Measurements from ENCODE around the gene CMC1.
"Not testable (repeated sequence)": the region's sequence is repeated elsewhere in the genome, so short reads cannot be mapped to it uniquely, and the experiment has no call there.

The CMC1 gene

GRCh38 chr3:28244491-28244890, 3.1 kb downstream of the CMC1 start:
- no peak for DNase-seq (ENCODE audit: low read depth in 2 of 2)

- DNase-seq (ENCODE audit: low read depth in 2 of 2) = no peak
These were observed 5.9 kb downstream of the CMC1 start for GRCh38 chr3:28247286-28247685.

DNA sequence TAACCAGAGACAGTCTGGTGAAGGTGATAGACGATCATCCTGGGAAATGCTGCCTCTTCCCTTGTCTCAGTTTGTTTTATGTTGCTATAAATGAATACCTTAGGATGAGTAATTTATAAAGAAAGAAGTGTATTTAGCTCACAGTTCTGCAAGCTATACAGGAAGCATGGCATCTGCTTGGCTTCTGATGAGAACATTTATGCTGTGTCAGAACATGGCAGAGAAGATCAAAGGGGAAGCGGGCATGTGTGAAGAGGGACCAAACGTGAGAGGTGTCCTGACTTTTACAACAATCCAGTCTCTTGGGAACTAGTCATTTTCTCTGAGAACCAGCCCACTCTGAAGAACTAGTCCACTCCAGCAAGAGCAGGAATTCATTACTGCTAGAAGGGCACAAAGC, 9.6 kb downstream of the CMC1 start:
- no peak for DNase-seq (ENCODE audit: low read depth in 2 of 2)

- DNase-seq (ENCODE audit: low read depth in 2 of 2) = no peak
These were observed 10.6 kb downstream of the CMC1 start for GRCh38 chr3:28252001-28252431.

DNA sequence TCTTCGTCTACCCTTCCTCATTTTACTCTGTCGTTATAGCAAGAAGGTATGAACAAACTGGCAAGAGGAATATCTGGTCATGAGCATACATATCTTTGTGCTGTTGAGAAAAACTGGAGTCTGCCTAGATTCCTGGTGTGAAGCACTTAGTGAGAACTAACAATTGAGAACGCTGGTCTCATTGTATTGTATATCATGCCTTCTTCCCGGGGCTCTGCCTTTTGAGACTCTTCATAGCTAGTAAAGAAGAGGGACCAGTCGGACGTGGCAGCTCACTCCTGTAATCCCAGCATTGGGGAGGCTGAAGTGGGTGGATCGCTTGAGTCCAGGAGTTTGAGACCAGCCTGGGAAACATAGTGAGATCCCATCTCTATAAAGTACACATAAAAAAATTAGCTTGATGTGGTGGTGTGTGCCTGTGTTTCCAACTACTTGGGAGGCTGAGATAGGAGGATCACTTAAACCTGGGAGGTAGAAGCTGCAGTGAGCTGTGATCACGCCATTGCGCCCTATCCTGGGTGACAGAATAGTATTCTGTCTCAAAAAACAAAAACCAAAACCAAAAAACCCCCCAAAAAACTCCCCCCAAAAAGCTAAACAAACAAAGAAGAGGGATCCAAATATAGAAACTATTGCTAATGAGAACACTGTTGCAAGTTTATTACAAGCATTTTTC, 11.8 kb downstream of the CMC1 start:
- DNase-seq (ENCODE audit: low read depth in 2 of 2) = no peak

GRCh38 chr3:28262001-28262400, 20.6 kb downstream of the CMC1 start:
- DNase-seq (ENCODE audit: low read depth in 2 of 2) = no peak

DNA sequence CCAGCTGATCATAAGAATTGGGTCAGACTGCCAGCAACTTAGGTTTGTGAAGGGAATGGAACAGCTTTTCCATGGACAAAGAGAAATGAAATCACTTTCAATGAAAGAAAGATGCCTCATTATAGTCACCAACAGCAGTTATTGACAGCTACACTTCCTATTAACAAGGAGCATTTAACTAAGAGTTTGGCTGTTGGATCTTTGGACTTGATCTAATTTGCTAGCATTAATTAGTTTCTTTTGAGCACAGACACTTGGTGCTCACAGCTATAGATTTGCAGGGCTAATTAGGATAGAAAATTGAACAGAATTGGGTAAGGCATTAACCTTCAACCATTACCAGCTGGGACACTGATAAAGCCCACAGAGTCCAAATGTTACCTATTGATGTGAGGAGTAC, 24.2 kb downstream of the CMC1 start:
- no peak for DNase-seq (ENCODE audit: low read depth in 2 of 2)

- no peak for DNase-seq (ENCODE audit: low read depth in 2 of 2)
These were observed 26.8 kb downstream of the CMC1 start for GRCh38 chr3:28267984-28268849.

DNA sequence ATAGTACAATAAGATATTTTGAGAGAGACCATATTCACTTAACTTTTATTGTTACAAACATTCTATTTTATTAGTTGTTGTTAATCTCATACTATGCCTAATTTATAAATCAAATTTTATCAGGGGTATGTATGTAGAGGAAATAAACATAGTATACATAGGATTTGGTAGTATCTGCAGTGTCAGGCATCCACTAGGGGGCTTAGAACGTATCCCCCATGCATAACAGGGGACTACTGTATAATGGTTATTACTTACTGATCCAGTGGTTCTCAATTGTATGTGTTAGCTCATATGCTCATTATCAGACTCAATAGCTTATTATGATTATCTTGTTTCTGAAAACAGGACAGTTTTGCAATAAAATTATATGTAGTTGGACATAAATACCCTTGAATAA, 27.6 kb downstream of the CMC1 start:
- DNase-seq (ENCODE audit: low read depth in 2 of 2) = no peak

- DNase-seq (ENCODE audit: low read depth in 2 of 2) = not testable (repeated sequence)
These were observed 28.5 kb downstream of the CMC1 start for GRCh38 chr3:28269884-28270283.

- no peak for DNase-seq (ENCODE audit: low read depth in 2 of 2)
These were observed 32.4 kb downstream of the CMC1 start for GRCh38 chr3:28273837-28274236.

DNA sequence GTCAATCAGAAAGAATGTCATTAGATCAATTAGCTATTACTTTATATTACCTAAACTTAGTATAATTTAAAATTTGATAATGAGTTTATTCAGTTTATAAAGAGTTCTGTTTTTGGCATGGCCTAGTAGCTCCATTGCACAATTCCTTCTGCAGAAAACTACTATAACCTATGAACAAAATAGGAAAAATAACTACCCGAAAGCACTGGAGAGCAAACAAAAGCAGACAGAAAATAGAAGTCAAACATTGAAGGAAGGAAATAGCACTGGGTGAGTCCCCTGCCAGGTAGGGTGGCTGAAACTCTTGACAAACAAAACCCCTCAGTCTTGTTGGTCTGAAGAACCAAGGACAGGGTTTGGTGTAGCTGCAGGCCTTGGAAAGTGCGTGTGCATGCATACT, 37.5 kb downstream of the CMC1 start:
- no peak for DNase-seq (ENCODE audit: low read depth in 2 of 2)

- DNase-seq (ENCODE audit: low read depth in 2 of 2) = no peak
These were observed 38.4 kb downstream of the CMC1 start for GRCh38 chr3:28279770-28280169.

- no peak for DNase-seq (ENCODE audit: low read depth in 2 of 2)
These were observed 39.4 kb downstream of the CMC1 start for GRCh38 chr3:28280781-28281180.

DNA sequence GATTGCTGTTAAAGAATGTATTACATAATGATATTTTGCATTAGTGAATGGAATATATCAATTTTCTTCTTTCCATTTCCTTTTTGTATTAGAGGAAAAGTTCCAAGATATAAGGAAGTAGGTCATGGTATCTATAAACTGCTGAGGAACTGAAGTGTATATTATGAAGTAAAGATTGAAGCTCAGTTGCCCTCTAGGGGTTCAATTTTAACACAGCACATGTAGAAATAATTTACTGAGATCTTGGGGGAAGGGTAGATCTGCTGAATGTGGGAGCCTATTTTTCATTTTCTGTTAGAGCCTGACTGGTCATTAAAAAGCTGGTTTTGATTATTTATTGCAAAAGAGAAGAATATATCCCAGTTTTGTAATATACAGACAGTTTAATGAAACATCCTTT, 45.2 kb downstream of the CMC1 start:
- DNase-seq (ENCODE audit: low read depth in 2 of 2) = no peak

- no peak for DNase-seq (ENCODE audit: low read depth in 2 of 2)
These were observed 45.6 kb downstream of the CMC1 start for GRCh38 chr3:28287046-28287445.

GRCh38 chr3:28290863-28291300, 49.5 kb downstream of the CMC1 start:
- DNase-seq (ENCODE audit: low read depth in 2 of 2) = no peak

GRCh38 chr3:28291577-28291976, 50.2 kb downstream of the CMC1 start:
- DNase-seq (ENCODE audit: low read depth in 2 of 2) = no peak

GRCh38 chr3:28292622-28293021, 51.2 kb downstream of the CMC1 start:
- DNase-seq (ENCODE audit: low read depth in 2 of 2) = no peak

DNA sequence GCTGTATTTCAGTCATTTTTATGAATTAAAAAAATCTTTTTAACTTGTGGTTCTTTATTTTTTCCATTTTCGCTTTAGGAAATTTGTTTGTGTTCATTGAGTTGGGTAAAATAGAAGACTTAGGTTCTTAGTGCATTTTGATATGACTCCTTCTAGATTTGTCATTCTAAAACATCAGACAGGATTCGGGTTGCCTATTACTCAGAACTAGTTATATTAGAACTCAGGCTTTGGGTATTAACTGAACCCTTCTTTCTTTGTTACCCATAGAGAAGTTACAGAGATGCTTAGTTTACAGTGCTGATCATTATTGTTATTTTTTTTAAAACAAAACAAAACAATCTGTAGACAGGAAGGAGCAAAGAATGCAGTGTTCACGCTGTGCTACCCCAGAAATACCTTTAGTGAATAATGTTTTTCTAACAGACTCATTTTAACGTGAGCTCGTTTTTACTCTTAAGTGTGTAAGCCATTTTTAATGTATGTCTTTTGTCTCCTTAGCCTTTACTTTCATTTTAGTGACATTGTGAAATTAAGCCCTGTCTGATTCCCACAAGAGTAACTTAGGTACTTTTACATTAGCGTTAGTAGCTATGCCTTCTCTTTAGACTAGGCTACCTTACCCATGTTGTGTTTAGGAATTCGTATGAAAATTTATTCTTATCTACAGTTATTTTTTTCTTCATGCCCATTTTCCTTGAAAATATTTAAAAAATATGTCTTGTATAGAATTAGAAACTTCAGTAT, 53.4 kb downstream of the CMC1 start:
- DNase-seq (ENCODE audit: low read depth in 2 of 2) = no peak

DNA sequence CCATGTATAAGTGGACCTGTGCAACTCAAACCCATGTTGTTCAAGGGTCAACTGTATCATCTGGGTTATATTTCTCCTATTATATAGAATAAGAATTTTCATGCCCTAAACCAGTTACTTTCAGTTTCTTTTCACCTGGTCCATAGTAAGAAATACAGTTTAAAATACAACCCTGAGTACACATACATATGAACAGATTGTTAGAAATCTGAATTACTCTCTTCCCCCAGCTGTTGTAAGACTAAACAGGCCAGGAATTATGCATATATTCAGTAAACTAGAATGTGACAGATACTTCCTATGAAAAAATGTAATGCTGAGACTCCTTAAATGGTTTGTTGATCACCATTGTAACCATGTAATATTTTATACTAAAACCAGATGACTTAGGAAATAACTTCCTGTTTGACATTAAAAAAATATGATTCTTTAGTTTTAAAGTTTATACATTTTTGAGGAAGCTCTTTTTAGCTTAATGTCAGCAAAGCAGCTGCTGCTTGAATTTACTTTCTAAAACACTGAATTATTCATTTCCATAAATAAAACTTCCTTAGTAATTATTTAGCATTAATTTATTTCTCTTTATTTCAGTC, 54.6 kb downstream of the CMC1 start:
- DNase-seq (ENCODE audit: low read depth in 2 of 2) = no peak

GRCh38 chr3:28299705-28300104, 58.3 kb downstream of the CMC1 start:
- no peak for DNase-seq (ENCODE audit: low read depth in 2 of 2)

All from stimulated activated CD4-positive, alpha-beta T cell treated with anti-CD3 and anti-CD28 coated beads, Interleukin-12 subunit alpha, Interleukin-12 subunit beta, amount 100 ng/mL, for 24 hours (primary cell).